GM23338 (cell line): ENCODE results near the gene OR52J3. TPM values are rescaled to one million over a fixed set of nuclear protein-coding genes. Genes with fewer than 3 reads are reported as not detected.

Experiments used
- ATAC-seq: fragments of 200-7000 bp; cut with Tn5 transposase; 3 replicates; pipeline ENCODE4 v1.9.1; 2020
- DNase-seq: peaks from one replicate; pipeline ENCODE4 v3.0.0-alpha.2; 2015; ENCODE audit warnings: low spot score
- H2AFZ ChIP-seq: fragments of 200-600 bp; sonication (generic); 2 replicates; pipeline ENCODE4 v1.8.0; 2016; ENCODE audit warnings: antibody characterized with exemption, mild to moderate bottlenecking, moderate library complexity
- H3F3A ChIP-seq: fragments of 200-600 bp; sonication (generic); replicated peaks from 2 replicates; pipeline ENCODE4 v1.8.0; 2017; ENCODE audit warnings: antibody characterized with exemption, mixed run types, low read depth
- H3K27ac ChIP-seq: fragments of 200-600 bp; sonication (generic); 2 replicates; pipeline ENCODE4 v1.6.1; 2016; ENCODE audit warnings: low read depth
- H3K27me3 ChIP-seq: fragments of 200-600 bp; sonication (generic); 2 replicates; pipeline ENCODE4 v1.8.0; 2016; ENCODE audit warnings: mild to moderate bottlenecking, mixed run types, moderate library complexity; ENCODE audit not compliant: insufficient read depth
- H3K36me3 ChIP-seq: fragments of 200-600 bp; sonication (generic); 2 replicates; pipeline ENCODE4 v1.8.0; 2016; ENCODE audit warnings: mild to moderate bottlenecking; ENCODE audit not compliant: insufficient read depth
- H3K4me1 ChIP-seq: fragments of 200-600 bp; sonication (generic); 2 replicates; pipeline ENCODE4 v1.8.0; 2016; ENCODE audit warnings: mild to moderate bottlenecking, moderate library complexity; ENCODE audit not compliant: insufficient read depth
- H3K4me2 ChIP-seq: fragments of 200-600 bp; sonication (generic); 2 replicates; pipeline ENCODE4 v1.7.1; 2017; ENCODE audit warnings: mixed run types
- H3K4me3 ChIP-seq: fragments of 200-600 bp; sonication (generic); 2 replicates; pipeline ENCODE4 v1.6.1; 2016; ENCODE audit warnings: mixed run types
- H3K79me2 ChIP-seq: fragments of 200-600 bp; sonication (generic); replicated peaks from 2 replicates; pipeline ENCODE4 v1.8.0; 2017; ENCODE audit warnings: mild to moderate bottlenecking; ENCODE audit not compliant: insufficient read depth
- H3K9me2 ChIP-seq: fragments of 200-600 bp; sonication (generic); 2 replicates; pipeline ENCODE4 v1.8.0; 2017; ENCODE audit not compliant: insufficient read depth
- H4K20me1 ChIP-seq: fragments of 200-600 bp; sonication (generic); replicated peaks from 2 replicates; pipeline ENCODE4 v1.8.0; 2017; ENCODE audit warnings: mild to moderate bottlenecking; ENCODE audit not compliant: insufficient read depth
- H3K27ac Mint-ChIP-seq: 2 replicates; pipeline ENCODE4 v1.8.0; 2020; ENCODE audit warnings: inconsistent platforms, mild to moderate bottlenecking, moderate library complexity, mixed read lengths
- H3K27me3 Mint-ChIP-seq: 3 replicates; pipeline ENCODE4 v1.8.0; 2022; ENCODE audit warnings: low read depth, mild to moderate bottlenecking, moderate library complexity, mixed read lengths, inconsistent platforms; ENCODE audit not compliant: insufficient read depth, poor library complexity
- H3K36me3 Mint-ChIP-seq: 3 replicates; pipeline ENCODE4 v1.8.0; 2021; ENCODE audit warnings: low read depth, mild to moderate bottlenecking, inconsistent platforms, moderate library complexity, mixed read lengths
- H3K4me1 Mint-ChIP-seq: 3 replicates; pipeline ENCODE4 v1.8.0; 2020; ENCODE audit warnings: mild to moderate bottlenecking, inconsistent platforms, mixed read lengths
- H3K4me3 Mint-ChIP-seq: 3 replicates; pipeline ENCODE4 v1.8.0; 2021; ENCODE audit warnings: moderate library complexity, mild to moderate bottlenecking, inconsistent platforms, mixed read lengths
- H3K9me3 Mint-ChIP-seq: 3 replicates; pipeline ENCODE4 v1.8.0; 2020; ENCODE audit warnings: moderate library complexity, mild to moderate bottlenecking, inconsistent platforms, mixed read lengths
- CREB1 ChIP-seq: fragments of 250-450 bp; sonication (Bioruptor Pico); IDR thresholded peaks from 2 replicates; pipeline ENCODE4 v1.5.0; 2020; ENCODE audit warnings: low read depth, mild to moderate bottlenecking, moderate library complexity
- CTCF ChIP-seq, 2 experiments: fragments of 200-600 bp in 1 of 2; sonication (generic) in 1 of 2; conservative IDR thresholded peaks; 2 replicates each; pipeline versions ENCODE4 v1.5.1 to v1.6.1; 2016 to 2017; ENCODE audit warnings: antibody characterized with exemption in 2 of 2, low read depth in 2 of 2, mild to moderate bottlenecking in 2 of 2, moderate library complexity in 1 of 2
- ETS1 ChIP-seq: IDR thresholded peaks from 2 replicates; pipeline ENCODE4 v1.6.1; 2016; ENCODE audit warnings: antibody characterized with exemption
- EZH2 ChIP-seq: fragments of 200-600 bp; sonication (generic); IDR thresholded peaks from one replicate; pipeline ENCODE4 v1.8.0; 2017; ENCODE audit warnings: antibody characterized with exemption, mild to moderate bottlenecking, low read depth; ENCODE audit not compliant: unreplicated experiment
- EZH2phosphoT487 ChIP-seq: fragments of 200-600 bp; sonication (generic); IDR thresholded peaks from one replicate; pipeline ENCODE4 v1.8.1; 2018; ENCODE audit warnings: antibody characterized with exemption; ENCODE audit not compliant: unreplicated experiment
- JUNB ChIP-seq: IDR thresholded peaks from one replicate; pipeline ENCODE4 v1.6.1; 2016; ENCODE audit warnings: antibody characterized with exemption; ENCODE audit not compliant: unreplicated experiment
- NANOG ChIP-seq: IDR thresholded peaks from 2 replicates; pipeline ENCODE4 v1.6.1; 2016; ENCODE audit warnings: antibody characterized with exemption, borderline replicate concordance
- POLR2AphosphoS5 ChIP-seq: IDR thresholded peaks from 2 replicates; pipeline ENCODE4 v1.6.1; 2016; ENCODE audit warnings: antibody characterized with exemption, low read depth
- REST ChIP-seq: IDR thresholded peaks from one replicate; pipeline ENCODE4 v1.6.1; 2018; ENCODE audit warnings: antibody characterized with exemption; ENCODE audit not compliant: unreplicated experiment
- STAT1 ChIP-seq: IDR thresholded peaks from one replicate; pipeline ENCODE4 v1.6.1; 2016; ENCODE audit warnings: antibody characterized with exemption; ENCODE audit not compliant: unreplicated experiment
- ZNF114 ChIP-seq: fragments of 250-450 bp; sonication (Bioruptor Pico); IDR thresholded peaks from 2 replicates; pipeline ENCODE4 v1.5.0; 2020; ENCODE audit warnings: mild to moderate bottlenecking, moderate library complexity
- ZNF331 ChIP-seq: fragments of 250-450 bp; sonication (Bioruptor Pico); IDR thresholded peaks from 2 replicates; pipeline ENCODE4 v1.5.0; 2020; ENCODE audit warnings: low read depth, mild to moderate bottlenecking, moderate library complexity
- ZNF462 ChIP-seq: fragments of 250-450 bp; sonication (Bioruptor Pico); IDR thresholded peaks from 2 replicates; pipeline ENCODE4 v1.5.0; 2020; ENCODE audit warnings: mild to moderate bottlenecking, moderate library complexity
- long read RNA-seq: library from polyadenylated mRNA; unstranded; transcript quantifications from one replicate; pipeline ENCODE4 v2.0.0, GENCODE V29; 2020; ENCODE audit not compliant: unreplicated experiment
- polyA plus RNA-seq: library from polyadenylated mRNA; unstranded; fragments of >200 nt; fragmentation: Nextera tagmentation; extraction: Ambion mirVana; gene quantifications from 2 replicates; pipeline ENCODE4 v1.2.1, GENCODE V29; 2016
- total RNA-seq: library from RNA; depleted of rRNA; stranded (reverse); fragments of >200 nt; shearing (Covaris generic); gene quantifications from 2 replicates; pipeline ENCODE4 v1.2.3, GENCODE V29; 2014; rRNA removed

The OR52J3 gene
- total RNA-seq (not detected in 2 replicates), polyA plus RNA-seq (not detected in 2 replicates)
- long read RNA-seq, result 0 reads

- no peak for DNase-seq
- Histone ChIP-seq H3K79me2 (no peaks in the 10 kb centered on the region), H3K4me1 (no peaks in the 10 kb centered on the region), H4K20me1 (no peaks in the 10 kb centered on the region), H2AFZ (peak within 1 kb of the TSS; percentile 12; the same call in 1 of the 2 replicates), H3K4me3 (no peak within 1 kb of the TSS), H3K27me3 (no peaks in the 10 kb centered on the region), H3K27ac (no peak within 1 kb of the TSS), H3K9me2 (no peaks in the 10 kb centered on the region), H3K4me2 (no peak within 1 kb of the TSS), H3F3A (no peaks in the 10 kb centered on the region), H3K36me3 (no peaks in the 10 kb centered on the region)
- peaks cover 7% of the 10 kb centered on the region for H3K4me1 Mint-ChIP-seq
- no peak for ATAC-seq
- H3K27me3 Mint-ChIP-seq, result no peaks in the 10 kb centered on the region
- H3K27ac Mint-ChIP-seq, result no peak within 1 kb of the TSS
- H3K9me3 Mint-ChIP-seq, result no peaks in the 10 kb centered on the region
- H3K4me3 Mint-ChIP-seq, result no peak within 1 kb of the TSS
- no peaks in the 10 kb centered on the region for H3K36me3 Mint-ChIP-seq
- TF ChIP-seq POLR2AphosphoS5 (no peak), REST (no peak), CREB1 (CRISPR knock-in tag) (no peak), JUNB (no peak), EZH2phosphoT487 (no peak), ZNF462 (CRISPR knock-in tag) (no peak), ZNF114 (no peak), ETS1 (no peak), STAT1 (no peak), ZNF331 (CRISPR knock-in tag) (no peak), EZH2 (no peak), NANOG (no peak), CTCF (conservative IDR thresholded peaks at IDR 0.05; ENCODE audit: low read depth in 2 of 2) (no peak)
These were observed at the start of gene OR52J3 for GRCh38 chr11:5046226-5046625. OR52J3 (plus strand) TSS chr11:5046526; CDS start chr11:5046526, 0 bp downstream.
